Activated CD4-positive, alpha-beta T cell treated with anti-CD3 and anti-CD28 coated beads, Interleukin-2, amount 50 U/mL, for 16 hours (primary cell): ENCODE data around the gene PITRM1.

Experiments used
- DNase-seq: peaks from one replicate; pipeline ENCODE4 v3.0.0-alpha.2; 2020

Gene PITRM1

GRCh38 chr10:3162533-3162932 is 10.0 kb downstream of the PITRM1 start:
- no peak for DNase-seq

GRCh38 chr10:3159152-3159551 is 13.4 kb downstream of the PITRM1 start:
- DNase-seq, result no peak

GRCh38 chr10:3154666-3155065 is 17.9 kb downstream of the PITRM1 start:
- DNase-seq, result no peak

- DNase-seq, result no peak
These were observed 20.0 kb downstream of the PITRM1 start for GRCh38 chr10:3152566-3152935.

- DNase-seq, result no peak
These were observed 20.6 kb downstream of the PITRM1 start for GRCh38 chr10:3151889-3152565.

- DNase-seq, result no peak
These were observed 21.6 kb downstream of the PITRM1 start for GRCh38 chr10:3150961-3151360.

- DNase-seq, result no peak
These were observed 22.2 kb downstream of the PITRM1 start for GRCh38 chr10:3150366-3150765.

GRCh38 chr10:3149918-3150317 is 22.7 kb downstream of the PITRM1 start:
- no peak for DNase-seq

GRCh38 chr10:3148994-3149393 is 23.6 kb downstream of the PITRM1 start:
- DNase-seq, result no peak

- no peak for DNase-seq
These were observed 24.5 kb downstream of the PITRM1 start for GRCh38 chr10:3148041-3148440.

GRCh38 chr10:3147117-3147820 is 25.3 kb downstream of the PITRM1 start:
- DNase-seq, result no peak

- DNase-seq, result no peak
These were observed 26.3 kb downstream of the PITRM1 start for GRCh38 chr10:3146289-3146688.

- DNase-seq, result no peak
These were observed 27.2 kb downstream of the PITRM1 start for GRCh38 chr10:3145366-3145765.

GRCh38 chr10:3143791-3144434 is 28.7 kb downstream of the PITRM1 start:
- no peak for DNase-seq

- no peak for DNase-seq
These were observed 29.2 kb downstream of the PITRM1 start for GRCh38 chr10:3143366-3143765.

GRCh38 chr10:3142146-3142875 is 30.3 kb downstream of the PITRM1 start:
- DNase-seq, result no peak

GRCh38 chr10:3141351-3142005 is 31.1 kb downstream of the PITRM1 start:
- no peak for DNase-seq

- no peak for DNase-seq
These were observed 32.3 kb downstream of the PITRM1 start for GRCh38 chr10:3140280-3140679.

GRCh38 chr10:3139216-3139910 is 33.2 kb downstream of the PITRM1 start:
- no peak for DNase-seq

GRCh38 chr10:3137958-3138726 is 34.4 kb downstream of the PITRM1 start:
- no peak for DNase-seq

- no peak for DNase-seq
These were observed 35.6 kb downstream of the PITRM1 start for GRCh38 chr10:3136763-3137611.
